Left hindlimb (tissue), 1 donor: ENCODE data around the gene TOX2.

ENCODE experiments used
- DNase-seq: peaks from one replicate; pipeline ENCODE4 v3.0.0-alpha.2; 2018

Gene TOX2

DNA sequence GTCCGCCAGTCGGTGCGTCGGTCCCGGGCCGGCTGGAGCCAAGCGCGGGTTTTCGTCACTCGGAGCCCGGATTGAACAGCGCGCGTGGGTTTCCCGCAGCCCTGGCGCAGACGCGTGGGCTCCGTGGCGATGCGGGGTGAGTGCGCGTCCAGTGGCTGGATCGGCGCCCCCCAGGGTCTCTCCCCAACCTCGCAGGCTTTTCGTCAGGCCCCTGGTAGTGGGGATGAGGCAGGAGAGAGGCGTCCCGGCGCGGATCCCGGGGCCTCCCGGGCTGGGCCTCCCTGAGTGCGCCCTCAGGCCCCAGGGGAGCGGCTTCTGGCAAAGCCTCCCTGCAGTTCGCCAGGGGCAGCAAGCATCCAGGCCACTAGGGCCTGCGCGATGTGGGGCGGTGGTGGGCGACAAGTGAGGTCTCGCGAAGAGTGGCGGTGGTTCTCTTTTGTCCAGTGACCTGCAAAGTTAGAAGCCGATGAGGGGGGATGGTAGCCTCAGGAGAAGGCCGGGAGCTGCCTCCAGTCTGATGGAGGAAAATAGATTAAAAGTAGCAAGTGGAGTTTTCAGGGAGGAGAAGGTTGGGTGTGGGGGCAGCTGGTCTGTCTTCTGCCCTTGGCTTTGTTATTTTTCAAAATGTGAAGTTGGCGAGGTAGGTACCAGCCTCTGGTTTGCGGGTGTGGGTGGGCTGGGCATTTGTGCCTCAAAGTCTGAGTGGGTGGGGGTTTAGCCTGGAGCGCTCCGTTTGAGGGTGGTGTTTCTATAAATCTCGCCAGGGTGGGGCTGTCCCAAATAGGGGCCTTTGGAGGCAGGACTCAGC is 1.6 kb downstream of the TOX2 start:
- DNase-seq, result no peak

DNA sequence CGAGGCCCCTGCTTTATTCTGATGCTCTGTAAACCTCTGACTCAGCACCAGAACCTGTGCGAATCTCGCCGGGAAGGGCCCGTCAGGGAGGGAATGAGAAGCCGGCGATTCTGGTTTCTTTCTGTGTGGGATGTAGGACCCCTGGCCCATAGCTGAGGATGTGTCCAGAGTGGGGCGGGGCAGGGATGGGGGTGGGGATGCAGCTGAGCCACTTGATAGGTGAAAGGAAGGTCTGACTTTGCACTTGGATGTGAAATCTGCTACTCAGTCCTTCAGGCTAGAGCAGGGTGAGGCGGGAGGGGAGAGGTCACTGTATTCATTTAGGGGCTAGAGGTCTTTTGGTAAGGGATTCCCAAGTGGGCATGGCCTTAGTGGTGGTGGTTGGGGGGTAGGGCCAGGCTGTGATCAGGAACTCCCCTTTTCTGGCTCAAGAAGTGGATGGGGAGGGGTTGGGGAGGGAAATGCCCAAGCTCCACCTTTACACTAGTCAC is 2.3 kb downstream of the TOX2 start:
- no peak for DNase-seq

DNA sequence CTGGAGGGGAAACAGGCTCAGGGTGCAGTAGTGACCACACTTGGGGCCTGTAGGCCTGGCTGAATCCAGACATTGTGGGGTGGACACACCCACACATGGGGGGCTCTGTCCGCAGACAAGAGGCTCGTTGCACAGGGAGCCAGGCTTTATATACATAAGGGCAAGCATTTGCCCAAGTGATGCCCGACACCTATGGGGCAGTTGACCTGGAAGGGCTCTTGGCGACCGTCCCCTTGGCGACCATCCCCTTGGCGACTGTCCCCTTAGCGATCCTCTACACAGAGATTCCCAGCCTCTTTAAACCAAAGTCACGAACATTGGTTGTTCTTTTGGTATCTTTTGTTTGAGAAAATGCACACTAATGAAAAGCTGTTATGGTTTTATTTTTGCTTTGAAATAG is 2.7 kb downstream of the TOX2 start:
- DNase-seq, result no peak

DNA sequence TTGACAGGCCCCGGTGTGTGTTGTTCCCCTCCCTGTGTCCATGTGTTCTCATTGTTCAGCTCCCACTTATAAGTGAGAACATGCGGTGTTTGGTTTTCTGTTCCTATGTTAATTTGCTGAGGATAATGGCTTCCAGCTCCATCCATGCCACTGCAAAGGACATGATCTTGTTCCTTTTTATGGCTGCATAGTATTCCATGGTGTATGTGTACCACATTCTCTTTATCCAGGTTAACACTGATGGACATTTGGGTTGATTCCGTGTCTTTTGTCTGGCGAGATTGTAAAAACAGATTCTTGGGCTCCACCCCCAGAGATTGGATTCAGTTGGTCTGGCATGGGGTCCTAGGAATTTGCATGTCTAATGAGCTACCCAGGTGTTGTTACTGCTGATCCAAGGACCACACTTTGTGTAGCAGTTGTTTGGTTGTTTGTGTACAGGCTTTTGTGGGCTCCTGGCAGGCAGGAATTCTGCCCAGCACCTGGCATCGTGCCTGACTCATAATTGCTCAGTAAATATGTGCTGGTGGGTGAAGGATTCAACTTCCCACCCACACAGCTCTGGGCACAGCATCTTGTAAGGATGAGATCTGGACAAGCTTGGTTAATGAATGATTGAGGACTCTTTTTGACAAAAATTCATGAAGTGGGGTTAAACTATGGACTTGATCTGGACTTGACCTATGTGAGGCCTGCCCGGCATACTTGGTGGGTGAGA is 5.2 kb downstream of the TOX2 start:
- DNase-seq, result no peak

DNA sequence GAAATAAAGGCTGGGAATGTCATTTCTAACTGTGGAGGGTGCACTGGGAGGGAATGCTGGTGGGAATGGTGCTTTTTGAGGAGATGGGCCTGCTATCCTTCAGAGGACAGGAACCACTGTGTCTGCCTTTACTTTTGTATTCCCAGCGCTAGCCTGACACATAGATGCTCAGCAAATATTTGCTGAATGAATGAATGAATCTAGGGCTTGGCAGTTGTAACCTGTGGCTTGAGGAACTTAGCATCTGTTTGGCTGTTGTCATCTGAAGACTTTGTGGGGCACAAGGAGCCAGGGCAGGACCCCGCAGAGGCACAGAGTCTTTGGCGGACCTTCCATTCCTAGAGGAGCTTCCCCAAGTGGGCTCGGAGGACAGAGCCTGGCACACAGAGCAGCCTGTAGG is 6.1 kb downstream of the TOX2 start:
- DNase-seq, result no peak

GRCh38 chr20:43921227-43921780 is 6.7 kb downstream of the TOX2 start:
- no peak for DNase-seq

DNA sequence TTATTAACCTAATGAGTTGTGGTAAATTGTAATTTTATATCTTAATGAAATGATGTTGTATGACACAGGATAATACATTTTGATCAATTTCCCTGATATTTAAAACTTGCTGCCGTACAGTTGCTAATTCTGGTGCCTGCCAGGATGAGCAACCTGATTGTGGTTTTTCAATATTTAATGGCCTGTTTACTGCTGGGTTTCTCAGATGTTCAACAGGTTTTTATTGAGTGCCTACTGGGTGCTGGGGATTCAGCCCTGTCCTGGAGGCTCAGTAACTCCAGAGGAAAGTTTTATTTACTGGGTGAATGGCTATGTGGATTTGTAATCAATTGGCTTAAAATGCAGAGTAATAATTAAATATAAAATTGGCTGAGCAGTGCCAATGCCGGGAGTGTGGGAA is 8.0 kb downstream of the TOX2 start:
- DNase-seq, result no peak

DNA sequence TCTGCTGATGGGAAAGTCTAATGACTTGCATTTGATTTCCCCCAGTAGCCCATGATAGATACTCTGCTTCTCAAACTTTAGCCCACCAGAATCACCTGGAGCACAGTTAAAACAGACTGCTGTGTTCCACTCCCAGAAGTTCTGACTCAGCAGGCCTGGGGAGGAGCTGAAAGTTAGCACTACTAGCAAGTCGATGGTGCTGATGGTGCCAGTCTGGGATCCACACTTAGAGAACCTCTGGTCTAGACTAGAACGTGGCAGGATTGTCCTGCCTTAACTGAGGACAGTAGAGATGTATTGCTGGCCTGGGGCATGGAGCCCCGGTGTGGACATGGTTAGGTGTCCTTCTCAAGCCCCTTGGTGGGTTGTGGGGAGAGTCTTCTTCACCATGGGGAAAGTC is 8.7 kb downstream of the TOX2 start:
- no peak for DNase-seq

DNA sequence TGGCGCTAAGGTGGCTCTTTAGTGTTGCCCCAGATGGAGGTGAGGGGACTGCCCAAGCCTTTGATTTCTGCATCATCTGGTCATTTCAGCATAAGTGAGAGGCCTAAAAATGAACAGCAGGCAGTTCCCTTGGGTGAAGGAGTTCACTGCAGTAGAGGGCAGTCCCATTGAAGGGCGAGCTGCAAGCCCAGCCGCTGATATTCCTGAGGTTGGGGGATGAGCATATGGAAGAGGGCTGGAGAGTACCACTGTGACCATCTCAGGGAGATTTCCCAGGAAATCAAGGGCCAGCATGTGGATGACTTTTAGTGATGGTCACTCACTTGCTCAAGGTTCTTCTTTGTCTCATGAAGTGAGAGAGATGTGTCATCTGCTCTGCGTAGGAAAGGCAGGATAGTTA is 9.3 kb downstream of the TOX2 start:
- no peak for DNase-seq

DNA sequence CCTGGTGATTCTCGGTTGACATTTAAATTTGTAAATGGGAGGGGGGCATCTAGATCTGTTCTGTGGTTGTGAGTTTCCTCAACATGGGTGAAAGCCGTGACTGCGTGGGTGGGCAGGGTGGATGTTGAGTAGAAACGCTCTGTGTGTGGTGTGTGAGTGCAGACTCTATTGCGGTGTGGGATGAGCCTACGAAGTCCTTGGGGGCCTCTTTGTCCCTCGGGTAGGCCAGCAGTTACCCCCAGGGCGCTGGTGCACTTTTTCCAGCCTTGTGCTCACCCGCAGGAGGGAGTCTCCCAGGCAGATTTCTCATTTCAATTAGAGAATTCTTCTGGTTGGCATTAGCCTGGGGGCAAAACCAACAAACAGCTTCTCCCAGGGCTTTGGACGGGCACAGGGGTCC is 10.6 kb downstream of the TOX2 start:
- DNase-seq, result no peak

GRCh38 chr20:43925801-43926200 is 11.1 kb downstream of the TOX2 start:
- no peak for DNase-seq

DNA sequence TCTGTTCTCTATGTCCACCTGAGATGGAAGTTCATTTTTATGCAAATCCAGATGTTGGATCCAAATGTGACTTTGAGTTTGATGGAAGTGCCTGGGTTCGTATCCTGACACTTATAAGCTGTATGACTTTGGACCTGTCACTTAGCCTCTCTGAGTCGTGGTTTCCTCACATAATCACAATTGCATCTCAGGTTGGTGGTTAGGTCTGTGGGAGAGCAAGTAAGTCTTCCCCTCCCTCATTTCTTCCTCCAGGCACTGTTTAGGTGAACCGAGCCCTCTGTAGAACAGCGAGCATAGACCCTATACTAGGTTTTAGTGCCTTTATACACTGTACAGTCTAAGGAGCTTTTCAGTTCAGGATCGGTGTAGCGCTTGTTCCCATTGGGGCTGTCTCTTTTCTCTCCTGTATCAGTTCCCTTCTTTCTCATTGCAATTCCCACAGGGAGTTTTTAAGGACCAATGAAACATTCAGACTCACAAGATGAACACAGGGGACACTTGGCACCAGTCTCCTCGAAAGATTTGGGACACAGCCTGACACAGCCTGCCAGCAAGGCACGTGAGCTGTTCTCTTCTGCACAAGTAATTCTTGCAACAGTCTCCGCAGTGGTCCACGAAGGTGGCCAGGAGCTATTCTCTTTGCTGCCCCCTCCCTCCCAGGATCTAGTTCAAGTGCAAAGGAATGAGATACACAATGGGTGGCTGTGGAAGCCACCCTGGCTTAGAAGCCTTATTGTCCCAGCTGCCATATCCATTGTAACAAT is 11.8 kb downstream of the TOX2 start:
- no peak for DNase-seq

DNA sequence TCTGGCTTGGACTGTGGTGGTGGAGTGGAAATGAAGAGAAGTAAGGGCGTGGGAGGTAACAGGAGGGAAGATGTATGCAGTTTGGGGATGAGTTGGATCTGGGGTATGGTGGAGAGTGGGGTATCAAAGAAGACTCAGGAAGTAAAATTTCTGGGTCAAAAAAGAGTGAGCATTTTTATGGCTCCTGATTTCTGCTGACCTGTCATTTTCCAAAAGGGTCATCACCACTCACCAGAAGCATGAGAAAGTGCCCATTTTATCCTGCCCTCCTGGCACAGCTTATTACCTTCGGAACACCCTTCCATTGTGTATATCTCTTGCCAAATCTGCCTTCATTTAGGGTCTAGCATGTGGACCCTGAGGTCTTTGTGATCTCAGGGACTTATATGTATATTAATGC is 17.3 kb downstream of the TOX2 start:
- DNase-seq, result no peak

DNA sequence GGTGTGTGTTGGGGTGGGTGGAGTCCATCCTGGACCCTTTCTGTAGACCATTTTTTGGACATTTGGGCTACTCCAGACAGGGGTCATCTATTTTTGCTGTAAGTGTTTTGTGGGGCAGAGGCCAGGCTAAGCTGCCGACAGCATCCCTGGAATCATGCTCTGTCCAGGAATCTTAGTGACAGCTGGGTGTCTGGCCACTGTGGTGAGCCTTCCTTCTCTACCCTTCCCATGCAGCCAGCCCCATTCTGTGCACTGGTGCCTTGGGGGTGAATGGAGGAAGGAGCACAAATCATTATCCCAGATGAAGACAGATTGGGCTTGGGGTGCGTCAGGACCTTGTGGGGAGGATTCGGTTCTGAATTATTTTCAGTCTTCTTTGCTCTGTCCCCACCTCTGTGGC is 20.2 kb downstream of the TOX2 start:
- no peak for DNase-seq

GRCh38 chr20:43936104-43936770 is 21.6 kb downstream of the TOX2 start:
- no peak for DNase-seq

GRCh38 chr20:43936805-43937204 is 22.2 kb downstream of the TOX2 start:
- DNase-seq, result no peak

- no peak for DNase-seq
Observed at GRCh38 chr20:43937591-43937990, 22.9 kb downstream of the TOX2 start.

GRCh38 chr20:43938017-43938655 is 23.5 kb downstream of the TOX2 start:
- DNase-seq, result no peak

GRCh38 chr20:43938932-43939761 is 24.5 kb downstream of the TOX2 start:
- peak; percentile 73 for DNase-seq

- DNase-seq, result no peak
Observed at GRCh38 chr20:43939762-43940121, 25.1 kb downstream of the TOX2 start.

GRCh38 chr20:43940518-43941225 is 26.0 kb downstream of the TOX2 start:
- no peak for DNase-seq
